GM12892 (cell line): Measurements from ENCODE around the gene SCRN1.
"Not testable (repeated sequence)": the region's sequence is repeated elsewhere in the genome, so short reads cannot be mapped to it uniquely, and the experiment has no call there.

ENCODE experiments used
- DNase-seq: peaks from one replicate; pipeline ENCODE4 v3.0.0; 2011; ENCODE audit not compliant: insufficient read length
- FAIRE-seq: peaks from 2 replicates; lab custom pipeline; 2011; peaks lifted over from hg19 to GRCh38; lab: Jason Lieb, UNC
- POLR2A ChIP-seq: IDR thresholded peaks from 2 replicates; pipeline ENCODE4 v1.6.1; 2011; ENCODE audit warnings: low read depth, low read length, control low read depth
- POLR2AphosphoS5 ChIP-seq: IDR thresholded peaks from 2 replicates; pipeline ENCODE4 v1.6.1; 2011; ENCODE audit warnings: low read depth, low read length, control low read depth
- TAF1 ChIP-seq: IDR thresholded peaks from 2 replicates; pipeline ENCODE4 v1.6.1; 2011; ENCODE audit warnings: low read depth, mild to moderate bottlenecking, control low read depth, low read length, borderline replicate concordance

The SCRN1 gene

DNA sequence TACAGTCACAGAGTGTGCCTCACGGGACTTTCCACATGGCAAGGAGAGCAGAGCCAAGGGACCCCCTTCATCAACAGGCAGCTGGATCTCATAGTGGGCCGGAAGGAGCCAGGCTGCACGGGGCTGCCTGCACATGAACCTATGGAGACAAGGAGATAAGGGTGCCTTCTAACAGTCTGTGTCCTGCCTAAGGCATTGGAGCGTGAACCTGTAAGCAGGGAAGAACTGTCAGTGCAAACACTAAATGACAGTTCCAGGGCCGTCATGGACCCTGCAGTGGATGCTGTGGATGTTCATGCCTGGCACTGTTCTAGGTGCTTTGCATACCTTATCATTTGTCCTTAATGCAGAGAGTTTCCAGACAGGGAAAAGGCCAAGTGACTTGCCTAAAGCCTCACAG lies 97.4 kb downstream of the SCRN1 start:
- TF ChIP-seq POLR2A (no peak), TAF1 (no peak), POLR2AphosphoS5 (no peak)
- DNase-seq (no peak), FAIRE-seq (no peak)

DNA sequence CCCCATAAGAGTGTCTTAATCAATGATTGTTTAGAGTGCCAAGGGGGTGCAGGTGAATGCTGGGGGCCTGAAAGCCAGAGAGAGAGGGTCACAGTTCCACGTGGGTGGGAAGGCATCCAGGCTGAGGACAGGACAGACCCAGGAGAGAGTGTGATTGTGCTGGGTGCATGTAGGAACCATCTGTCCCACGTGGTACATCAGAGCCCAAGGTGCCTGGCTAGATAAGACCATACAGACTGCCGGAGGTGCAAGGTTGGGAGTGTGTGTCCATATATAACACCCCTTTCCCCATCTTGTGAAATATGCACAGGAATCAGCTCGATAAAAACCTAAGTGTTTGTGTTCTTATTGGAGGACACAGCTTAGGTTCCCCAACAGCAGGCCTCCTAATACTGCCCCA lies 97.8 kb downstream of the SCRN1 start:
- DNase-seq (no peak), FAIRE-seq (no peak)
- TF ChIP-seq POLR2AphosphoS5 (no peak), TAF1 (no peak)

DNA sequence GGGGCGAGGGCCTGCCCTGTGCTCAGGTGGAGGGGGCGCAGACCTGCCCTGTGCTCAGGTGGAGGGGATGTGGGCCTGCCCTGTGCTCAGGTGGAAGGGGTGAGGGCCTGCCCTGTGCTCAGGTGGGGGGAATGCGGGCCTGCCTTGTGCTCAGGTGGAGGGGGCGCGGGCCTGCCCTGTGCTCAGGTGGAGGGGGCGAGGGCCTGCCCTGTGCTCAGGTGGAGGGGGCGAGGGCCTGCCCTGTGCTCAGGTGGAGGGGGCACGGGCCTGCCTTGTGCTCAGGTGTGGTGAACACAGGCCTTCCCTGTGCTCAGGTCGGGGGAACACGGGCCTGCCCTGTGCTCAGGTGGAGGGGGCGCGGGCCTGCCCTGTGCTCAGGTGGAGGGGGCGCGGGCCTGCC lies 98.8 kb downstream of the SCRN1 start:
- FAIRE-seq: not testable (repeated sequence)

DNA sequence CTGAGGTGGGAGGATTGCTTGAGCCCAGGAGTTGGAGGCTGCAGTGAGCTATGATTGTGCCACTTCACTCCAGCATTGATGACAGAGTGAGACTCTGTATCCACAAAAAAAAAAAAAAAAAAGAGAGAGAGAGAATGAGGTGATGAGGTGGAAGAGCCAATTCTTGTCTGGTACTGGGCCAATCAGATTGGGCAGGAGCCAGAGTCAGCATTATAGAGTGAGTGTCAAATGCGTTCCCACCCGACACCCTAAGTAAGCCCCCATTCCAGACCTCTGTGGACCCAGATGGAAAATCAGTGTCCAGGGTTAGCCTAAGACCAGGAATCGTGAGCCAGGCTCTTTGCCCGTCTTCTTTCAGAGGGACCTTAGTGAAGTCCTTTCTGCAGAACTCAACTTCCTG lies 99.3 kb downstream of the SCRN1 start:
- TF ChIP-seq POLR2AphosphoS5: no peak
- no peak for TF ChIP-seq TAF1
- no peak for TF ChIP-seq POLR2A
- DNase-seq (no peak), FAIRE-seq (no peak)

More for the DNA sequence above, 98.8 kb downstream of the SCRN1 start:
- DNase-seq: not testable (repeated sequence)

DNA sequence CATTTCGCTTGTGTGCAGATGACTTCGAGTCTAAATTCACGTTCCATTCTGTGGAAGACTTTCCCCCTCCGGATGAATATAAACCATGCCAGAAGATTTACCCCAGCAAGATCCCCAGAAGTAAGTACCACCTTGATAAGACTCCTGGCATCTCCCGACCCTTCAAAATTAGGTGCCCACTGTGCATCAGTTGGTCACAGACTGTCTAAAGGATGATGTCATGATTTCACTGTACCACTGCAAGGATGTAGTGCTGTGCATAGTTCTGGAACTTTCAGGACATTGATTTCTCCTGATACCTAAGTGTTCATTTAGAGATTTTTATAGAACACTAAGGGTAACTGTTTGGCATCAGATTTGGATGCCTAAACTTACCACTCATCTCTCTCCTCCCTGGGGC lies 100.3 kb downstream of the SCRN1 start:
- FAIRE-seq: no peak
- TF ChIP-seq POLR2A: no peak
- TF ChIP-seq POLR2AphosphoS5: no peak
- TF ChIP-seq TAF1: no peak
- DNase-seq: no peak

DNA sequence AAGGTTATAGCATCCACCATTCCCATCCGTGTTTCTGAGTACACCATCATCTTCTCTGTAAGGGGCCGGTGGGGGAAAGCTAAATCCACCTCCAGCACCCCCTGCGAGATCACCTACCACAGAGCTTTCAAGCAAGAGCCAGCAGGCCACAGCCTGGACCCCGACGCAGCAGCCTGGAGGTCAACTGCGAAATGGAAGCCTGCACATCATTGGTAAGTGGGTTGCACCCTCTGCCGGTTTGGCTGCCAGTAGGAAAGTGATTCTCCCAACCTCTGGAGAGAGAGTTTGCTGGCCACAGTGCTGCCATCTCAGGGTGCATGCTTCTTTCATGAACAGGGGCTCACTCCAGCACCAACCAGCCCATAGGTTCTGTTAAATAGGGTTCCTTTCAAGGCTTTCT lies 101.6 kb downstream of the SCRN1 start:
- DNase-seq: no peak
- FAIRE-seq: no peak
- TF ChIP-seq POLR2AphosphoS5: no peak
- TF ChIP-seq POLR2A: no peak
- no peak for TF ChIP-seq TAF1

DNA sequence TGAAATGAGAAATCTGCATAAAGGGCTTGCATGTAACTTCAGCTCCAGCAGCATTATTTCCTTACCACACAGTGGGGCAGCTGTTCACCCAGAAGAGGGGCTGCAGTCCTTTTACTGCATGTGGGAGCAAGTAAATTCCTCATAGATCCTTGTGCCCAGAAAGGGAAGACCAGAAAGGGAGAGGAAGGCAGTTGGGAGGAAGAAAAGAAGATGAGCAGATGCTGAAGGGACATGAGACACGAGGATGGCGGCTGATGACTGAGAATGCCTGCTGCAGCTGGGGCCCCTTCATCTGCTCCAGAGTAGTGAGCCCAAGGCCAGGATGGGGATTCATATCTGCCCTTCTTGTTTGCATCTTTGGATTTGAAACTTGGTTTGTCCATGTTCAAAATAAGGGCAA lies 102.8 kb downstream of the SCRN1 start:
- TF ChIP-seq POLR2AphosphoS5: no peak
- TF ChIP-seq POLR2A: no peak
- no peak for TF ChIP-seq TAF1
- no peak for DNase-seq
- FAIRE-seq: no peak

DNA sequence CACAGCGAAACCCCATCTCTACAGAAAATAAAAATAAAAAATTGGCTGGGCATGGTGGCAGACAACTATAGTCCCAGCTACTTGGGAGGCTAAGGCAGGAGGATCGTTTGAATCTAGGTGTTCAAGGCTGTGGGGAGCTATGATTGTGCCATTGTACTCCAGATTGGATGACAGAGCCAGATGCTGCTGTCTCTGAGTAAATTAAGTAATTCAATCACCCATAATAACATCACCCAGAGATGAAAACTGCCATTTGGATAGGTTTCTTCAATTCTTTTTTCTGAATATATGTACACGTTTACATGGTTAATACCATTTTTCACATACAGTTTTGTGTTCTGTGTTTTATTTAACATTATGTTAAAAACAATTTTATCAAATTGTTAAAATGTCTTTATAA lies 104.0 kb downstream of the SCRN1 start:
- FAIRE-seq: no peak
- no peak for DNase-seq
- TF ChIP-seq POLR2A (no peak), POLR2AphosphoS5 (no peak), TAF1 (no peak)

DNA sequence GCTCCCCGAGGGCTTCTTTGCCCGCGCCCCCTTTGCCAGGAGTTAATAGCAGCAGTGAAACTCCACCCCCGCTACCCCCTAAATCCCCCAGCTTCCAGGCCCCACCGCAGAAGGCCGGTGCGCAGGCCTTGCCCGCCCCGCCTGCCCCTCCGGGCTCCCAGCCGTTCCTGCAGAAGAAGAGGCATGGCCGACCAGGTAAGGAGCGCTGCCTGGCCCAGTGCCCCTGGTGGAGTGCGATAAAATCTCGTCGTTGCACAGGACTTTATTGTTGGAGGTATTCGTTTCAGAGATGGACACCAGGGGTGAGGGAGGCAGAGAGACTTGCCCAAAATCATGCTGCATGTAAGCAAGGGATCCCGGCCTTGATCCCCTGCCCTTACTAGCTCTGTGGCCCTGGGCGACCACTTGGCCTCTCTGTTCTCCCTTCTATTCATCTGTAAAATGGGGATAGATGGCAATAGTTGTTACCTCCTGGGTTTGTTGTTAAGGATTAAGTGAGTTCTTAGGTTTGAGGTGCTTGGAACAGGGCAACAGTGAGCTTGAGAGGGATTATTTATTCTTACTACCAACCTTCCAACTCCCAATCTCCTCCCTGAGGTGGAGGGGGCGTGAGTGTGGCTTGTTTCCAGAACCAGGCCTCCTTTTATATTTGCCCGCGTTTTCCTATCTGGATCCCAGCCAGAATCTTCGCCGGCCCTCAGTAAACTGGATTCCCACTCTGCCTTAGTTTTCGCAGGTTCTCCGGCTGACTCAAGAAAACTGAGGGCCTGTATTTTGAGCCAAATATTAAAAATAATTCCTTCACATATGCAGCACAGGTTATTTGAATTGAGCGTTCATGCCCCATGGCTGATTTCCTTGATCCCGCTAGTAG lies 105.0 kb downstream of the SCRN1 start:
- no peak for DNase-seq
- TF ChIP-seq TAF1 (no peak), POLR2A (no peak), POLR2AphosphoS5 (no peak)
- no peak for FAIRE-seq

DNA sequence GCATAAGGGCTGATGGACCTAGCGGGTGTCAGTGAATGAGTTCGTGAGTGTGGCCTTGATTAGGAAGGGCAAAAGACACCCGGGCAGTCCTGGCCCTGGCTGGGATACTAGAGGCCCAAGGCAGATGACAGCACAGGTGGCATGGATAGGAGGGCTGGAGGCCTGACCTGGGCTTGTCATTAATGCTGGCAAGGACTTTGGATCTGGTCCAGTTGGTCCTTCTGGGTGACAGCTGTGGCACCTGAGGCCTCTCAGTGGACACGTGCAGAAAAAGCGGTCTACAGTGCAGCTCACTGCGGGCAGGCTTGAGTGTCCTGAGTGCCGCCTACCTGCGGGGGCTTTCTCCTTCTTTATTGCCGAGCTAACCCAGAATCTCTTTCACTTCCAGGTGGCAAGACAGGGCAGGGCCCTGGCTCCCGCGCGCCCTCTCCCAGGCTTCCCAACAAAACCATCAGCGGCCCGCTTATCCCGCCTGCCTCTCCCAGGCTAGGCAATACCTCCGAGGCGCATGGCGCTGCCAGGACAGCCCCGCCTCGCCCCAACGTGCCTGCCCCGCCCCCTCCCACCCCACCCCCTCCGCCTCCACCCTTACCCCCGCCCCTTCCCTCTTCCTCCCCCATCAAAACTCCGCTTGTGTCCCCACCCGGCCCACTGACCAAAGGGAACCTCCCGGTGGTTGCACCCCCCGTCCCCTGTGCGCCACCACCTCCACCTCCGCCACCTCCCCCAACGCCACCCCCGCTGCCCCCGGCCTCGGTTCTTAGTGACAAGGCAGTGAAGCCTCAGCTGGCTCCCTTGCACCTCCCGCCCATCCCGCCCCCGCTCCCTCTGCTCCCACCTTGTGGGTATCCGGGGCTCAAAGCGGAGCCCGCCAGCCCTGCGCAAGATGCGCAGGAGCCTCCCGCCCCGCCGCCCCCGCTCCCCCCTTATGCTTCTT lies 105.9 kb downstream of the SCRN1 start:
- FAIRE-seq (no peak), DNase-seq (no peak)

DNA sequence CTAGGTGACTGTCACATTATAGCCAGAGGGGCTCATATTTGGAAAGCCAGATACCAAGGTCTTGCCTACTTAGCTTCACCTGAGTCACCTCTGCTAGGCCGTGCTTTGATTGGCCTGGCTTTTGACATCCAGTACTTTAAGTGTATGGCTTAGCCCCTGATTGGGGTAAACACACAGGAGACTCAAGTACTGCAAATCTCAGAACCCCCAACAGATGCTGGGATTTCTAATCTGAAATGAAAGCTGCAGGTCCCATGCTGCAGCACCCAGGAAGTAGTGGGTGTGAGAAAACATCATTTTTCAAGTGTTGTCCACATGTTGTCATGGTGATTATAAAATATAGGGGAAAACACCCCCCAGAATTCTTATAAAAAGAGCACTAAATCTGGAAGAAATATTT lies 107.1 kb downstream of the SCRN1 start:
- no peak for DNase-seq
- no peak for TF ChIP-seq POLR2A
- FAIRE-seq: no peak

More for the DNA sequence above, 105.9 kb downstream of the SCRN1 start:
- TF ChIP-seq POLR2AphosphoS5: no peak
- no peak for TF ChIP-seq POLR2A
- no peak for TF ChIP-seq TAF1

DNA sequence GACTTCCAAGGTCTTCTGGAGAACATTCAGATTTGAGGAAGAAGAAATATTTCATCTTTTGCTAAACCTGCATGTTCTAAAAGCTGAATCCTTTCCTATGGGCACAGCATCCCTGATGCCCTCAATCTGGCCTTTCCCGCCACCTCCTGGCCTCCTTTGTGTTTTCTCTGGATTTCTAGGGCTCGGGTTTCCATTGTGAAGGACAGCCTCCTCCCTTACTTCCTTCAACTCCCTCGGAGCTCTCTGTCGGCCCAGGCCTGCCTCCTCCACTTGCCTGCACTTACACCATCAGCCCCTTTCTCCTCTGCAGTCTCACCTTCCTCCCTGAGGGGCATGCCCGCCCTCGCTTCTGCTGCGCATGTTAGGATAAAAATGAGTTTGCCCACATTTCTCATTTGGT lies 107.9 kb downstream of the SCRN1 start:
- DNase-seq: no peak
- no peak for TF ChIP-seq POLR2A
- no peak for TF ChIP-seq TAF1
- TF ChIP-seq POLR2AphosphoS5: no peak
- FAIRE-seq: no peak
